ENCODE results near the gene MCM5.

DNA sequence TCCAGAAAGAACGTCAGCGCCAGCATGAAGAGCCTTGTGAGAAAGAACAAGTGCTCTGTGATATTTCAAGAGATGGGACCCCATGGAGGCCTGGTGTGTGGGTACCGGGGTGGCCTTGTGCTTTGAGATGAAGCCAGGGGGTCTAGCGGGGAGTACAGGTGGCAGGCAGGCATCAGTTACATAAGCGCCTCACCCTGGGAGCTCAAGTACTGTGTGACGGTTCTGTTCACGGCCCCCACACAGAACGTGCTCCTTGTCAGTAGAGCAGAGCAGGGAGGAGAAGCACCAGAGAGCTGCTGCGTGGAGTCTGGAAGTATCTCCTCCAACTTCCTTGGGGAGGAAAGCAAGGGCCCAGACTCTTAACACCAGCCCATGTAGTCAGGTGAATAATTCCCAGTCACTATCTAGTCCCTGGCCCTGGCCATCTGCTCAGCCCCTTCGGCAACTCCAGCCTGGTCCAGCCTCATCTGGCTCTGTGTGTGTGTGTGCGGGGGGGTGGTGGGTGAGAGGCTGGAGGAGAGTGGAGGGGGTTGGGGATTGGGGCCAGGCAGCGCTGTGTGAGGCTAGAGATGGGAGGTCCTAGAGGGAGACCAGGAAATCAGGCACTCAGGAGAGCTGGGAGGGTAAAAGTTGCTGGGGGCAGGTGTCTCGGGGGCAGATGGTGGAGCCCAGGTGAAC is 32.4 kb downstream of the MCM5 start:
- no peak for TF ChIP-seq CTCF (IDR thresholded peaks at IDR 0.05)
- TF ChIP-seq POLR2A (IDR thresholded peaks at IDR 0.05): no peak
